ENCODE results near the gene IRGQ. TPM values are rescaled to one million over a fixed set of nuclear protein-coding genes. Genes with fewer than 3 reads are reported as not detected.
A peak's percentile ranks its signal among the peaks of the same experiment; 100 is the strongest.

The IRGQ gene
- total RNA-seq, 1 donor from 2014 or later, result 41.7 TPM

GRCh38 chr19:43581467-43581866 lies 14.5 kb downstream of the IRGQ start:
- Mint-ChIP-seq H3K36me3 (ENCODE audit: low read depth) (peaks cover 3% of the 10 kb centered on the region), H3K4me1 (ENCODE audit: low read depth) (peaks cover 3% of the 10 kb centered on the region), H3K27me3 (ENCODE audit: low read depth) (peaks cover 2% of the 10 kb centered on the region), H3K9me3 (ENCODE audit: low read depth) (no peaks in the 10 kb centered on the region), H3K4me3 (ENCODE audit: unreplicated experiment) (no peak overlapping the region), H3K27ac (ENCODE audit: unreplicated experiment) (no peak overlapping the region)
- no peak for DNase-seq (ENCODE audit: low spot score)
- TF ChIP-seq CTCF (IDR thresholded peaks at IDR 0.05), result no peak

- Mint-ChIP-seq H3K27me3 (ENCODE audit: low read depth) (peaks cover 2% of the 10 kb centered on the region), H3K4me1 (ENCODE audit: low read depth) (peaks cover 9% of the 10 kb centered on the region), H3K27ac (ENCODE audit: unreplicated experiment) (no peak overlapping the region), H3K36me3 (ENCODE audit: low read depth) (no peaks in the 10 kb centered on the region), H3K4me3 (ENCODE audit: unreplicated experiment) (no peak overlapping the region), H3K9me3 (ENCODE audit: low read depth) (no peaks in the 10 kb centered on the region)
- TF ChIP-seq CTCF (IDR thresholded peaks at IDR 0.05), result no peak
- no peak for DNase-seq (ENCODE audit: low spot score)
Observed at GRCh38 chr19:43578787-43579186, 17.1 kb downstream of the IRGQ start.

GRCh38 chr19:43575955-43576878 lies 19.7 kb downstream of the IRGQ start:
- no peaks in the 10 kb centered on the region for H3K9me3 Mint-ChIP-seq (ENCODE audit: low read depth)
- peak overlapping the region; percentile 57 for H3K27ac Mint-ChIP-seq (ENCODE audit: unreplicated experiment)
- H3K27me3 Mint-ChIP-seq (ENCODE audit: low read depth), result peaks cover 2% of the 10 kb centered on the region
- H3K36me3 Mint-ChIP-seq (ENCODE audit: low read depth), result no peaks in the 10 kb centered on the region
- no peak for DNase-seq (ENCODE audit: low spot score)
- peaks cover 15% of the 10 kb centered on the region for H3K4me1 Mint-ChIP-seq (ENCODE audit: low read depth)
- TF ChIP-seq CTCF (IDR thresholded peaks at IDR 0.05), result no peak
- H3K4me3 Mint-ChIP-seq (ENCODE audit: unreplicated experiment), result peak overlapping the region; percentile 51

GRCh38 chr19:43575156-43575950 lies 20.6 kb downstream of the IRGQ start, which contains the start of the genes PINLYP and XRCC1:
Gene PINLYP, plus strand, starts transcription at chr19:43575801. Its CDS starts 1,391 bp downstream, at chr19:43577192.
Gene XRCC1, minus strand, starts transcription at chr19:43575527. Its CDS starts 69 bp downstream, at chr19:43575458.
- no peaks in the 10 kb centered on the region for H3K9me3 Mint-ChIP-seq (ENCODE audit: low read depth)
- H3K4me1 Mint-ChIP-seq (ENCODE audit: low read depth), result peaks cover 15% of the 10 kb centered on the region

More at GRCh38 chr19:43575156-43575950, 20.6 kb downstream of the IRGQ start, which contains the start of the genes PINLYP and XRCC1:
- peak; percentile 98 for DNase-seq (ENCODE audit: low spot score)
- H3K27ac Mint-ChIP-seq (ENCODE audit: unreplicated experiment), result peak within 1 kb of the TSS; percentile 92
- peak within 1 kb of the TSS; percentile 95 for H3K4me3 Mint-ChIP-seq (ENCODE audit: unreplicated experiment)
- peaks cover 2% of the 10 kb centered on the region for H3K27me3 Mint-ChIP-seq (ENCODE audit: low read depth)
- no peaks in the 10 kb centered on the region for H3K36me3 Mint-ChIP-seq (ENCODE audit: low read depth)
- TF ChIP-seq CTCF (IDR thresholded peaks at IDR 0.05), result no peak

Data from chondrocyte (in vitro differentiated cells).